ENCODE measurements around the gene FNDC3A. TPM values are rescaled to one million over a fixed set of nuclear protein-coding genes. Genes with fewer than 3 reads are reported as not detected.

FNDC3A gene
- polyA plus RNA-seq, 1 of the 3 experiments (the other 2 are of a cell fraction) = 27.7 TPM

DNA sequence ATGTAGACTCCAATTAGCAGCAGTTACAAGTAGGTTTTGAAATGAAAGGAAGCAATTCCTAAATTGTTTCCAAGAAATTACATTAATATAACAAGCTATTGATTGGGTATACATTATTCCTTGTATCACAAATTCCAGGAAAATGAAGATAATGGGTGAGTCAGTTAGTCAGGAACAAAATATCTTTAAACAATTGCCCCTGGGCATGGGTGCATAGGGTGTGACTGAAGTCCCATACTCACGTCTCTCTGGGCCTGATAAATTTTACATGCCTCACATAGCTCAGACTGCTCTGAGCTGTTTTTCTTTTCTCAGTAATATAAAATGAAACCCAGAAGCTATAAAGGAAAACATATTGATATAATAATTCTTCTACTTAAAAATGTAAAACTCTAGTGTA is 87.8 kb downstream of the FNDC3A start:
- Histone ChIP-seq H3K36me3 (replicated peaks in 1 of 2; ENCODE audit: control insufficient read depth in 1 of 2, insufficient read depth in 2 of 2, low read length in 1 of 2) (peaks cover 0 to 31% of the 10 kb centered on the region in 2 experiments), H3K9me2 (no peaks in the 10 kb centered on the region), H3F3A (replicated peaks; ENCODE audit: insufficient read depth) (peaks cover 15% of the 10 kb centered on the region), H3K4me2 (no peak overlapping the region), H3K4me1 (ENCODE audit: control insufficient read depth in 1 of 2, insufficient read depth in 2 of 2, low read depth in 1 of 2, low read length in 1 of 2) (peaks cover 0 to 11% of the 10 kb centered on the region in 2 experiments; a peak in 2 of 4 replicates), H3K27ac (ENCODE audit: low read depth in 2 of 2, low read length in 1 of 2) (0 out of 4 replicates have a peak overlapping the region, but pooled peaks of 1 of the 2 experiments have one; percentile 53), H3K9ac (no peak overlapping the region), H3K27me3 (ENCODE audit: insufficient read depth) (no peaks in the 10 kb centered on the region), H3K79me2 (ENCODE audit: insufficient read depth) (peaks cover 78% of the 10 kb centered on the region), H4K20me1 (ENCODE audit: insufficient read depth) (peaks cover 11% of the 10 kb centered on the region), H3K4me3 (ENCODE audit: low read depth in 2 of 2, low read length in 1 of 2) (no peak overlapping the region), H3K9me3 (no peaks in the 10 kb centered on the region), H2AFZ (ENCODE audit: low read depth) (no peak overlapping the region)
- 52% methylated on average over 1 of the region's 1 CpG for WGBS (ENCODE audit: low lambda C conversion rate)
- TF ChIP-seq RCOR1 (IDR thresholded peaks at IDR 0.05; ENCODE audit: low read length) (no peak), FOXJ3 (CRISPR knock-in tag; IDR thresholded peaks at IDR 0.05) (no peak), GATA2 (CRISPR knock-in tag; IDR thresholded peaks at IDR 0.05) (no peak), MAX (IDR thresholded peaks at IDR 0.05; ENCODE audit: low read depth) (no peak), GABPA (IDR thresholded peaks at IDR 0.05; ENCODE audit: low read depth) (no peak), EZH2phosphoT487 (IDR thresholded peaks at IDR 0.05; ENCODE audit: borderline replicate concordance, low read depth) (no peak), RXRA (IDR thresholded peaks at IDR 0.05; ENCODE audit: borderline replicate concordance, low read depth) (no peak), FOSL2 (IDR thresholded peaks at IDR 0.05; ENCODE audit: borderline replicate concordance, low read depth) (no peak), EP300 (IDR thresholded peaks at IDR 0.05; ENCODE audit: borderline replicate concordance in 1 of 2, low read depth in 1 of 2, low read length in 1 of 2) (no peak), RFX5 (IDR thresholded peaks at IDR 0.05; ENCODE audit: low read length) (no peak), TCF12 (IDR thresholded peaks at IDR 0.05) (no peak), NRF1 (IDR thresholded peaks at IDR 0.05; ENCODE audit: low read depth, low read length) (no peak), JUND (IDR thresholded peaks at IDR 0.05) (no peak), TAF1 (IDR thresholded peaks at IDR 0.05; ENCODE audit: borderline replicate concordance, low read depth, low read length) (no peak), MEF2A (IDR thresholded peaks at IDR 0.05; ENCODE audit: borderline replicate concordance, low read depth) (no peak)
- TF ChIP-seq, protein P1, sequence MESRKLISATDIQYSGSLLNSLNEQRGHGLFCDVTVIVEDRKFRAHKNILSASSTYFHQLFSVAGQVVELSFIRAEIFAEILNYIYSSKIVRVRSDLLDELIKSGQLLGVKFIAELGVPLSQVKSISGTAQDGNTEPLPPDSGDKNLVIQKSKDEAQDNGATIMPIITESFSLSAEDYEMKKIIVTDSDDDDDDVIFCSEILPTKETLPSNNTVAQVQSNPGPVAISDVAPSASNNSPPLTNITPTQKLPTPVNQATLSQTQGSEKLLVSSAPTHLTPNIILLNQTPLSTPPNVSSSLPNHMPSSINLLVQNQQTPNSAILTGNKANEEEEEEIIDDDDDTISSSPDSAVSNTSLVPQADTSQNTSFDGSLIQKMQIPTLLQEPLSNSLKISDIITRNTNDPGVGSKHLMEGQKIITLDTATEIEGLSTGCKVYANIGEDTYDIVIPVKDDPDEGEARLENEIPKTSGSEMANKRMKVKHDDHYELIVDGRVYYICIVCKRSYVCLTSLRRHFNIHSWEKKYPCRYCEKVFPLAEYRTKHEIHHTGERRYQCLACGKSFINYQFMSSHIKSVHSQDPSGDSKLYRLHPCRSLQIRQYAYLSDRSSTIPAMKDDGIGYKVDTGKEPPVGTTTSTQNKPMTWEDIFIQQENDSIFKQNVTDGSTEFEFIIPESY (IDR thresholded peaks at IDR 0.05; ENCODE audit: borderline replicate concordance, low read depth) = no peak
- TF ChIP-seq, protein P2, sequence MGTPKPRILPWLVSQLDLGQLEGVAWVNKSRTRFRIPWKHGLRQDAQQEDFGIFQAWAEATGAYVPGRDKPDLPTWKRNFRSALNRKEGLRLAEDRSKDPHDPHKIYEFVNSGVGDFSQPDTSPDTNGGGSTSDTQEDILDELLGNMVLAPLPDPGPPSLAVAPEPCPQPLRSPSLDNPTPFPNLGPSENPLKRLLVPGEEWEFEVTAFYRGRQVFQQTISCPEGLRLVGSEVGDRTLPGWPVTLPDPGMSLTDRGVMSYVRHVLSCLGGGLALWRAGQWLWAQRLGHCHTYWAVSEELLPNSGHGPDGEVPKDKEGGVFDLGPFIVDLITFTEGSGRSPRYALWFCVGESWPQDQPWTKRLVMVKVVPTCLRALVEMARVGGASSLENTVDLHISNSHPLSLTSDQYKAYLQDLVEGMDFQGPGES (IDR thresholded peaks at IDR 0.05; ENCODE audit: low read depth, low read length) = no peak
- TF ChIP-seq, protein P3, sequence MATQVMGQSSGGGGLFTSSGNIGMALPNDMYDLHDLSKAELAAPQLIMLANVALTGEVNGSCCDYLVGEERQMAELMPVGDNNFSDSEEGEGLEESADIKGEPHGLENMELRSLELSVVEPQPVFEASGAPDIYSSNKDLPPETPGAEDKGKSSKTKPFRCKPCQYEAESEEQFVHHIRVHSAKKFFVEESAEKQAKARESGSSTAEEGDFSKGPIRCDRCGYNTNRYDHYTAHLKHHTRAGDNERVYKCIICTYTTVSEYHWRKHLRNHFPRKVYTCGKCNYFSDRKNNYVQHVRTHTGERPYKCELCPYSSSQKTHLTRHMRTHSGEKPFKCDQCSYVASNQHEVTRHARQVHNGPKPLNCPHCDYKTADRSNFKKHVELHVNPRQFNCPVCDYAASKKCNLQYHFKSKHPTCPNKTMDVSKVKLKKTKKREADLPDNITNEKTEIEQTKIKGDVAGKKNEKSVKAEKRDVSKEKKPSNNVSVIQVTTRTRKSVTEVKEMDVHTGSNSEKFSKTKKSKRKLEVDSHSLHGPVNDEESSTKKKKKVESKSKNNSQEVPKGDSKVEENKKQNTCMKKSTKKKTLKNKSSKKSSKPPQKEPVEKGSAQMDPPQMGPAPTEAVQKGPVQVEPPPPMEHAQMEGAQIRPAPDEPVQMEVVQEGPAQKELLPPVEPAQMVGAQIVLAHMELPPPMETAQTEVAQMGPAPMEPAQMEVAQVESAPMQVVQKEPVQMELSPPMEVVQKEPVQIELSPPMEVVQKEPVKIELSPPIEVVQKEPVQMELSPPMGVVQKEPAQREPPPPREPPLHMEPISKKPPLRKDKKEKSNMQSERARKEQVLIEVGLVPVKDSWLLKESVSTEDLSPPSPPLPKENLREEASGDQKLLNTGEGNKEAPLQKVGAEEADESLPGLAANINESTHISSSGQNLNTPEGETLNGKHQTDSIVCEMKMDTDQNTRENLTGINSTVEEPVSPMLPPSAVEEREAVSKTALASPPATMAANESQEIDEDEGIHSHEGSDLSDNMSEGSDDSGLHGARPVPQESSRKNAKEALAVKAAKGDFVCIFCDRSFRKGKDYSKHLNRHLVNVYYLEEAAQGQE (IDR thresholded peaks at IDR 0.05; ENCODE audit: low read depth, low read length) = no peak
- no peak for DNase-seq
- ChIA-PET CTCF (no interaction called here), POLR2A (no interaction called here)

Measured in SK-N-SH (cell line).